Calu3 (cell line): ENCODE results near the gene CD86. TPM values are rescaled to one million over a fixed set of nuclear protein-coding genes. Genes with fewer than 3 reads are reported as not detected.

Experiments used
- BruUV-seq: library from RNA; stranded (reverse); fragments of 400-500 nt; replicated peaks from 2 replicates; lab custom pipeline; 2021; lab: Mats Ljungman, UMichigan
- CTCF ChIA-PET: fragments of 300-600 bp; sonication (Branson Sonifier 250); formaldehyde crosslinking; loops from one replicate; lab custom pipeline; 2022; ENCODE audit warnings: antibody characterized with exemption; lab: Charles Lee
- DNase-seq: peaks from one replicate; pipeline ENCODE4 v3.0.0; 2022
- H3K27ac Mint-ChIP-seq: one replicate; pipeline ENCODE4 v1.8.0; 2022; ENCODE audit warnings: mixed read lengths; ENCODE audit not compliant: unreplicated experiment
- H3K27me3 Mint-ChIP-seq: one replicate; pipeline ENCODE4 v1.8.0; 2022; ENCODE audit warnings: mixed read lengths; ENCODE audit not compliant: unreplicated experiment
- H3K36me3 Mint-ChIP-seq: one replicate; pipeline ENCODE4 v1.8.0; 2022; ENCODE audit warnings: mild to moderate bottlenecking, moderate library complexity, mixed read lengths; ENCODE audit not compliant: insufficient read depth, unreplicated experiment
- H3K4me1 Mint-ChIP-seq: one replicate; pipeline ENCODE4 v1.8.0; 2022; ENCODE audit warnings: mild to moderate bottlenecking, low read depth, mixed read lengths; ENCODE audit not compliant: unreplicated experiment
- H3K4me3 Mint-ChIP-seq: one replicate; pipeline ENCODE4 v1.8.0; 2022; ENCODE audit warnings: mild to moderate bottlenecking, low read depth, moderate library complexity, mixed read lengths; ENCODE audit not compliant: unreplicated experiment
- H3K9me3 Mint-ChIP-seq: one replicate; pipeline ENCODE4 v1.8.0; 2022; ENCODE audit warnings: low read depth, mixed read lengths; ENCODE audit not compliant: unreplicated experiment
- CTCF ChIP-seq: fragments of 200-600 bp; IDR thresholded peaks from one replicate; pipeline ENCODE4 v1.8.0; 2022; ENCODE audit warnings: antibody characterized with exemption; ENCODE audit not compliant: unreplicated experiment
- intact Hi-C: fragments of 100-400 bp; cut with micrococcal nuclease; formaldehyde crosslinking; loops from one replicate; pipeline ENCODE4 v1.10.0; 2022; ENCODE audit not compliant: unreplicated experiment
- total RNA-seq: library from RNA; stranded (reverse); gene quantifications from 2 replicates; pipeline ENCODE4 v1.2.3, GENCODE V29; 2022

CD86 gene
- total RNA-seq, 1 experiment from 2014 or later, result not detected

DNA sequence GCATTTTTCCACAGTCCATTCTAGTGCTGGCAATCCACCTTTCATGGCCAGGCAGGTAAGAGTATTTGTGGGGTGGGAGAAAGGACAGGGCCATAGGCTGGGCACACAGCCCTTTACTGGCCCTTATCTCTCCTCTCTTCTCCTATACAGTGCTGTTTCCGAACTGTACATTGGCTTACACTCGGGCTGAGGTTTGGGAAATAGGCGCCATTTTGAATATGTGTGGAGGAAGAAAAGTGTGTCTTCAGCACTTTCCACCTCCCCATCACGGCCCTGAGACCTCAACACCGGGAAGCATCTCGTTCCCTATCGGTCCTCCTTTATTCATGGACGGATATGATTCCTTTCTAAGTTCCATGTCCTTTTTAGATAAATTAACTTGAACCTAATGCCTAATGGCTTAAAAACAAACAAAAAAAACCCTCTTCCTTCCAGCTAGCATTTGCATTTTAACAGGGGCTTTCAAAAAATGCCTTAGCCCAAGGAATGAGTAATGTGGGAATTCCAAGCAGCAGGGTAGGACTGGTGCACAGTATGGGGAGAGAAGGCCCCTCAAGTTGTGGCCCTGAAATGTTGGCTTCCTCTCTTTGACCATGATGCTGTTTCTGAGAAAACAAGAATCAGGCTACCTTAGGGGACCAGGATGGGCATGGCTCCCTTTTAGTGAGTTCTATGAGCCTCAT lies 24.5 kb downstream of the CD86 start:
- no peak for TF ChIP-seq CTCF
- CTCF ChIA-PET, result no interaction called here
- BruUV-seq, result no TSS peak
- intact Hi-C loops, result no loop called here
- Mint-ChIP-seq H3K4me3 (no peak overlapping the region), H3K27ac (no peak overlapping the region), H3K9me3 (no peaks in the 10 kb centered on the region), H3K27me3 (peaks cover 16% of the 10 kb centered on the region), H3K36me3 (no peaks in the 10 kb centered on the region), H3K4me1 (peaks cover 9% of the 10 kb centered on the region)
- no peak for DNase-seq

DNA sequence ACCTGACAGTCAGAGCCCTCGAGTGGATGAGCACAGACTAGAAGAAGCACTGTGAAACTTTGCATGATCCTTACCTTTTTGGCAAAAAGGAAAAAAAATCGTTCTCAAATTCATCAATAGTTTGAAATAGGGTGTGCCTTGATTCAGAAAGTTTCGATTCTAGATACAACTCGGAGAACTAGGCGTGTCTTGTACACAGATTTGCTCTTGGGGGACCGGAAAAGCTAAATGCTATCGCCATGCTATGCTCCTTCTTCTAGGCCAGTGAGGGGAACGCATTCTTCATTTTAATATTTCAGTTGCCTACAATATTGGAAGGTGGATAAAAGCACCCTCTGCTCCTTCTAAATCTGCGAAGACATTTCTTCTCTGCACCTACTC lies 25.0 kb downstream of the CD86 start:
- TF ChIP-seq CTCF, result no peak
- DNase-seq, result no peak
- Mint-ChIP-seq H3K4me1 (peaks cover 9% of the 10 kb centered on the region), H3K4me3 (no peak overlapping the region), H3K36me3 (no peaks in the 10 kb centered on the region), H3K9me3 (no peaks in the 10 kb centered on the region), H3K27ac (no peak overlapping the region), H3K27me3 (peaks cover 16% of the 10 kb centered on the region)
- BruUV-seq, result no TSS peak
- intact Hi-C loops, result no loop called here
- CTCF ChIA-PET, result no interaction called here

DNA sequence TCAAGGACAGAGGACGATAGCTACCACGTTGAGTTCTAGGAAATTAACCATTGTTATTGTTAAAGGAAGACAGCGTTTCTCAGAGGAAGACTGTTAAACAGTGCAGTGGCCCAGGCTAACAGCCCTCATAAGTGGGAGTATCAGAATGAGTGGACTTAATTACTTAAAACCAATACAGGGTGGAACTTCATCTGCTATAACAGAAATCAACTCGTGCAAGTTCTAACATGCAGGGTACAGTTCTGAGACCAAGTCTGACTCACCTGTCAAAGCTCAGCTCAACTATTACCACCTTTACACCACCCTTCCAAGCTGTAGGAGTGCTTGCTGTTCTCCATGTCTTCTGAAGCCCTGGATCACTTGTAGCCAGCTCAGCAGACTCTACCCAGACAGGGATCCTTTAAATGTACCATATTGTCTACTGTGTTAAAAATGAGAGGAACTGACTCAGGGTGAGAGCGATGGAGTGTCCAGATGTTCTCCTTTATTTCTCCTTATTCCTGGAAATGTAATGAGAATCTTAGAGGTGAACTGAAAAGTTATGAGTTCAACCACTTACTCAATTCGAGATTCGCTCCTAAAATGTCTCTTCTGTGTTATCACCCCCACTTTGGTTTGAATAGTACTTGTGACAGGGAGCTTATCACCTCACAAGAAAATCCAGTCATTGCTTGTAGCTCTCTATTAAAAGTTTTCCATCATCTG lies 26.5 kb downstream of the CD86 start:
- Mint-ChIP-seq H3K4me3 (no peak overlapping the region), H3K36me3 (no peaks in the 10 kb centered on the region), H3K27me3 (peaks cover 16% of the 10 kb centered on the region), H3K4me1 (peaks cover 2% of the 10 kb centered on the region), H3K9me3 (no peaks in the 10 kb centered on the region), H3K27ac (no peak overlapping the region)
- intact Hi-C loops, result no loop called here
- CTCF ChIA-PET, result no interaction called here
- BruUV-seq, result no TSS peak
- no peak for DNase-seq
- TF ChIP-seq CTCF, result no peak

- no peaks in the 10 kb centered on the region for H3K4me1 Mint-ChIP-seq
- CTCF ChIA-PET, result no interaction called here
- no peaks in the 10 kb centered on the region for H3K36me3 Mint-ChIP-seq
- no TSS peak for BruUV-seq
- intact Hi-C loops, result no loop called here
- H3K27ac Mint-ChIP-seq, result no peak overlapping the region
- H3K27me3 Mint-ChIP-seq, result peaks cover 16% of the 10 kb centered on the region
- no peaks in the 10 kb centered on the region for H3K9me3 Mint-ChIP-seq
- TF ChIP-seq CTCF, result no peak
- no peak for DNase-seq
- H3K4me3 Mint-ChIP-seq, result no peak overlapping the region
Measured at GRCh38 chr3:122082357-122082756, 27.2 kb downstream of the CD86 start.
